GM10266 (cell line): ENCODE results near the gene CELSR1.
"Not testable (repeated sequence)": the region's sequence is repeated elsewhere in the genome, so short reads cannot be mapped to it uniquely, and the experiment has no call there.

Experiments
- DNase-seq: peaks from one replicate; pipeline ENCODE4 v3.0.0; 2012; ENCODE audit errors: extremely low spot score
- TF ChIP-seq, protein P1 (sequence below): IDR thresholded peaks from 2 replicates; pipeline ENCODE4 v1.5.1; 2012; ENCODE audit warnings: mild to moderate bottlenecking, low read depth; ENCODE audit not compliant: control insufficient read depth, insufficient read depth; ENCODE audit errors: missing control alignments

The CELSR1 gene

DNA sequence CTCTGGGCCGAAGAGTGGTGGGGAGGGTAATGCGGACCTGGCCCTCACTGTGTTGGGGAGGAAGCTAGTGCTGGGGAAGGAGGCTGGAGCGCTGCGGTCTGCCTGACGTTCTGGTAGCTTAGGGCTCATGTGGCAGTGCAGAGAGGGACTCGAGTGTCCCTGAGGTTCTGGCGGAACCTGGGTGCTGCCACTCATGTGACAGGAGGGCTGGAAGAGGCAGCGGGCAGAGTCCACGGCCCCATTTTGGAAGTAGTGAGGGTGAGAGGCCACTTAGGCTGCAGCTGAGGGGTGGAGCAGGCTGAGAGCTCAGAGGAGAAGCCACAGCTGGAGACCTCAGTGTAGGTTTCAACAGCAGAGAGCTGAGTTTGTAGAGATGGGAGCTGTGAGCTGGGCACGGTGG, 218.1 kb downstream of the CELSR1 start:
- no peak for DNase-seq
- TF ChIP-seq, protein P1, sequence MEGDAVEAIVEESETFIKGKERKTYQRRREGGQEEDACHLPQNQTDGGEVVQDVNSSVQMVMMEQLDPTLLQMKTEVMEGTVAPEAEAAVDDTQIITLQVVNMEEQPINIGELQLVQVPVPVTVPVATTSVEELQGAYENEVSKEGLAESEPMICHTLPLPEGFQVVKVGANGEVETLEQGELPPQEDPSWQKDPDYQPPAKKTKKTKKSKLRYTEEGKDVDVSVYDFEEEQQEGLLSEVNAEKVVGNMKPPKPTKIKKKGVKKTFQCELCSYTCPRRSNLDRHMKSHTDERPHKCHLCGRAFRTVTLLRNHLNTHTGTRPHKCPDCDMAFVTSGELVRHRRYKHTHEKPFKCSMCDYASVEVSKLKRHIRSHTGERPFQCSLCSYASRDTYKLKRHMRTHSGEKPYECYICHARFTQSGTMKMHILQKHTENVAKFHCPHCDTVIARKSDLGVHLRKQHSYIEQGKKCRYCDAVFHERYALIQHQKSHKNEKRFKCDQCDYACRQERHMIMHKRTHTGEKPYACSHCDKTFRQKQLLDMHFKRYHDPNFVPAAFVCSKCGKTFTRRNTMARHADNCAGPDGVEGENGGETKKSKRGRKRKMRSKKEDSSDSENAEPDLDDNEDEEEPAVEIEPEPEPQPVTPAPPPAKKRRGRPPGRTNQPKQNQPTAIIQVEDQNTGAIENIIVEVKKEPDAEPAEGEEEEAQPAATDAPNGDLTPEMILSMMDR = no peak

DNA sequence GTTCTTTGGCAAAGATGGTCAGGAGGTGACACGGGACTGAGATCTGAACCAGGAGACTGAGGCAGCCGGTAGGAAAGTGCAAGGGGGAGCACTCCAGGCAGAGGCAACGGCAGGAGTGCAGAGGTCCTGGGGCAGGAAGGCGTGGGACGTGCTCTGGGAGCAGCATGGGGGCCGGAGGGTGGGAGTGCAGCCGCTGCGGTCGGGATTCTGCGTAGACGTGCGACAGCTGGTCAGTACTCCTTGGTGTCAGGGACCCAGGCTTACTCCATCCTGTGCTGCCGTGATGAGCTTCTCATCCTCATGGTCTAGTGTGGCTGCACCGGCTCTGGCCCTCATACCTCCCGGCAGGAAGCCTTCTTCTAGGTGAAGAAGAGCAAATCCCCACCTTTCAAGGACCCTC, 218.8 kb downstream of the CELSR1 start:
- DNase-seq = no peak
- TF ChIP-seq, protein P1 = no peak

DNA sequence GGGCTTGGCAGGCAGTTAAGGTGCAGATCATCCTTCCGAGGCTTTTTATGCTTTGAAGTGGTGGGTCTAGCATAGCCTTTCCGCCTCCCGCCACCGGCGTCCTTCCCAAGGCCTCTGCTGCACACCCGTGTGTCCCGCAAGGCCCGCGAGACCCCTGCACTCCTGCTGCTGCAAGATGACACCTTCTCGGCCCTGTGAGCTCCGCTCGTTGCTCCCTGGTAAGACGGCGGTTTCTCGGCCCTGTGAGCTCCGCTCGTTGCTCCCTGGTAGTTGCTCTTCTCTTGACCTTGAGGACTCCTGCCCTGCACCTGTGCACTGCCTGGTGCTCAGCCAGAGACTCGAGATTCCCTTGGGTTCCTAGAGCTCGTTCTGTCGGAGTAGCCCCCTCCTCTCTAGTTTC, 219.8 kb downstream of the CELSR1 start:
- DNase-seq = no peak
- TF ChIP-seq, protein P1 = no peak

DNA sequence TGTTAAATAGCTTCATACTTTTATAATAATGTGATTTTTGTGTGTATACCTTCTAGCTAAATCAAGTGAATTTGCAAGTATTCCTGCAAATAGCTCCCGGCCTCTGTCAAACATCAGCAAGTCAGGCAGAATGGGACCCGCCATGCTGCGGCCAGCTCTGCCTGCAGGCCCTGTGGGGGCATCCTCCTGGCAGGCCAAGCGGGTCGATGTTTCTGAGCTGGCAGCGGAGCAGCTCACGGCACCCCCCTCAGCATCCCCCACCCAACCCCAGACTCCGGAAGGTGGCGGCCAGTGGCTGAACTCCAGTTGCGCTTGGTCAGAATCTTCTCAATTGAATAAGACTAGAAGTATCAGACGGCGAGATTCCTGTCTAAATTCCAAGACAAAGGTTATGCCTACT, 221.4 kb downstream of the CELSR1 start:
- TF ChIP-seq, protein P1 = no peak
- DNase-seq = no peak

DNA sequence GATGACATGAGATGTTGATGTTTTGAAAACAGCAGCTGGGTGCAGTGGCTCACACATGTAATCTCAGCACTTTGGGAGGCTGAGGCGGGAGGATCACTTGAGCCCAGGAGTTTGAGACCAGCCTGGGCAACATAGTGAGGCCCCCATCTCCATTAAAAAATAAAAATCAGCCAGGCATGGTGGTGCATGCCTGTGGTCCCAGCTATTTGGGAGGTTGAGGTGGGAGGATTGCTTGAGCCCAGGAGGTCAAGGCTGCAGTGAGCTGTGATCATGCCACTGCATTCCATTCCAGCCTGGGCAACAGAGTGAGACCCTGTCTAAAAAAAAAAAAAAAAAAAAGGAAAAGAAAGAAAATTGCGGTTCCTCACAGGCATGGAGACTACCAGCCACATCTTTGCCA, 224.6 kb downstream of the CELSR1 start:
- not testable (repeated sequence) for DNase-seq

DNA sequence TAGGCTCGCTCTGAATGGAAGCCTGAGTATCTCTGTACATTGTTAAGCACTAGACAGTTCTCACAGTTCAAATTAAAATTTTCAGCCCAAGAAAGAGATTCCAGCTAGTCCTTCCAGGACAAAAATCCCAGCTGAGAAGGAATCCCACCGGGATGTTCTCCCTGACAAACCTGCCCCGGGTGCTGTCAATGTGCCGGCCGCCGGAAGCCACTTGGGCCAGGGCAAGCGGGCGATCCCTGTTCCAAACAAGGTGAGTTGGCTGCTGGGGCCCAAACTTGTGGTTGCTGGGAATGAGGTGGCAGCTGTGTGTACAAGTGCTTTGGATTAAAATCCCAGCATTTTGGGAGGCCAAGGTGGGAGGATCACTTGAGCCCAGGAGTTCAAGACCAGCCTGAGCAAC, 225.4 kb downstream of the CELSR1 start:
- no peak for DNase-seq
- TF ChIP-seq, protein P1 = no peak
